CD4-positive, alpha-beta T cell (primary cell): ENCODE data around the gene HS6ST3. TPM values are rescaled to one million over a fixed set of nuclear protein-coding genes. Genes with fewer than 3 reads are reported as not detected.
"Not testable (repeated sequence)": the region's sequence is repeated elsewhere in the genome, so short reads cannot be mapped to it uniquely, and the experiment has no call there.

Experiments
- ATAC-seq: fragments of 200-7000 bp; cut with Tn5 transposase; one replicate; pipeline ENCODE4 v1.10.0; 2022; ENCODE audit warnings: mild to moderate bottlenecking; ENCODE audit not compliant: poor library complexity
- CTCF ChIA-PET: fragments of 350-600 bp; sonication (Branson Sonifier 250); formaldehyde crosslinking; loops from one replicate; lab custom pipeline; 2021; ENCODE audit warnings: antibody characterized with exemption, inconsistent platforms; lab: Charles Lee
- POLR2A ChIA-PET: fragments of 350-600 bp; sonication (Branson Sonifier 250); formaldehyde crosslinking; loops from one replicate; lab custom pipeline; 2021; ENCODE audit warnings: antibody characterized with exemption, inconsistent platforms; lab: Charles Lee
- DNase-seq, 14 experiments: peaks; one replicate each; pipeline ENCODE4 v3.0.0-alpha.2; 2013 to 2020; ENCODE audit warnings: mixed read lengths in 2 of 14
- H3K27ac ChIP-seq, 2 donors: one replicate each; pipeline versions ENCODE4 v1.5.1 to v1.7.0; 2013; ENCODE audit warnings: low read length in 2 of 2, low read depth in 1 of 2, mild to moderate bottlenecking in 1 of 2
- H3K27me3 ChIP-seq, 2 experiments: 1 replicate in 1 of 2; 2 replicates in 1 of 2; pipeline versions ENCODE4 v1.6.1 to v1.7.0; 2013; ENCODE audit warnings: low read length in 2 of 2, control low read depth in 1 of 2, mild to moderate bottlenecking in 1 of 2, moderate library complexity in 1 of 2; ENCODE audit not compliant: insufficient read depth in 2 of 2, control insufficient read depth in 1 of 2
- H3K36me3 ChIP-seq: one replicate; pipeline ENCODE4 v1.6.1; 2013; ENCODE audit warnings: low read length, control low read depth; ENCODE audit not compliant: insufficient read depth
- H3K4me1 ChIP-seq: one replicate; pipeline ENCODE4 v1.6.1; 2013; ENCODE audit warnings: low read length, control low read depth; ENCODE audit not compliant: insufficient read depth
- H3K4me3 ChIP-seq: one replicate; pipeline ENCODE4 v1.5.1; 2013; ENCODE audit warnings: mild to moderate bottlenecking, low read length, moderate library complexity
- H3K9me3 ChIP-seq, 2 experiments: 1 replicate in 1 of 2; 2 replicates in 1 of 2; pipeline versions ENCODE4 v1.6.1 to v1.7.0; 2013; ENCODE audit warnings: low read length in 2 of 2, mild to moderate bottlenecking in 2 of 2, control low read depth in 1 of 2, moderate library complexity in 1 of 2; ENCODE audit not compliant: control insufficient read depth in 1 of 2, insufficient read depth in 1 of 2
- H3K27ac Mint-ChIP-seq: one replicate; pipeline ENCODE4 v1.8.0; 2020; ENCODE audit warnings: mixed read lengths
- H3K27me3 Mint-ChIP-seq: one replicate; pipeline ENCODE4 v1.8.0; 2021; ENCODE audit warnings: mixed read lengths
- H3K36me3 Mint-ChIP-seq: one replicate; pipeline ENCODE4 v1.8.0; 2021; ENCODE audit warnings: low read depth, mixed read lengths
- H3K4me1 Mint-ChIP-seq: one replicate; pipeline ENCODE4 v1.8.0; 2021; ENCODE audit warnings: low read depth, mixed read lengths
- H3K4me3 Mint-ChIP-seq: one replicate; pipeline ENCODE4 v1.8.0; 2020; ENCODE audit warnings: mild to moderate bottlenecking, mixed read lengths
- H3K9me3 Mint-ChIP-seq: one replicate; pipeline ENCODE4 v1.8.0; 2020; ENCODE audit warnings: mixed read lengths
- intact Hi-C, 2 experiments: fragments of 100-400 bp; cut with DNase I in 1 of 2; cut with micrococcal nuclease in 1 of 2; formaldehyde crosslinking; loops; one replicate each; pipeline versions ENCODE4 v1.15.1 to v1.9.0; 2023 to 2025; cut with DNase I, micrococcal nuclease
- total RNA-seq, 174 experiments: library from RNA in 2 of 174; stranded (reverse) in 2 of 174; gene quantifications; one replicate each; pipeline ENCODE4 v1.2.3 and lab custom pipeline; 2021 to 2026
- TF ChIP-seq, protein P1 (sequence below): fragments of 200-600 bp; IDR thresholded peaks from one replicate; pipeline ENCODE4 v1.8.0; 2022; ENCODE audit warnings: antibody characterized with exemption, mild to moderate bottlenecking

HS6ST3 gene
- total RNA-seq, 2 experiments from 2014 or later: not detected

DNA sequence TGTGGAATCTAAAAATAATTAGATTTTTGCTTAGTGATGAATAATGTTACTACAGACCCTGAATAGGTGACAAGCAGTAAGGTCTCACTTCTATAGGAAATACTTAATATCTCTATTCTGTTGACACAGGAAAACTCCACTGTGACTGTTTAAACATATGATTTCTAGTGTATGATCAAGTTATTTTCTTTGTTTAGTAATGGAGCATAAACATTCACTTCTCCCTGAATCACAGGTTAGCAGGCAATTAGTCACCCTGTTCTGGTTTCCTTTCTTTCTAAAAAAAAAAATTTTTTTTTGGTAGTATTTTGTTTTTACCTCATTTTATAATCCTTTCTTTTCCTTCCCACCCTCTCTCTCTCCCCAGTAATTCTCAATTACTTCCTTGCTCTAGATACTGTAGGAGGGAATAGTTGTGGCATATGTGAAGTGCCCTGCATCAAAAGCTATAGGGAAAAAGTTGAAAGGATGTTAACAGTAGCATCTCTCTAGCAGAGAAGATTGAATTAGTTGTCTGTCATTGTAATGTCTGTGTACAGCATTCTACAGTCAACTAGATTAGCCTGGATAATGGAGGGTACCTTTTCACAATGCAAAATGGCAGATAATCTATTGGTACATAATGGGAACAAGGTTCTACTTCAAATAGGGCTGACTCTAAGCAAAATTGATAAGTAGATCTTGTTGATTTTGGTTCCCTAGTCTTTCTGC lies 3.5 kb downstream of the HS6ST3 start:
- DNase-seq (no peak), ATAC-seq (no peak)
- Mint-ChIP-seq H3K9me3 (no peaks in the 10 kb centered on the region), H3K36me3 (no peaks in the 10 kb centered on the region), H3K4me3 (no peak overlapping the region), H3K27me3 (peaks cover 52% of the 10 kb centered on the region), H3K4me1 (peaks cover 5% of the 10 kb centered on the region), H3K27ac (no peak overlapping the region)
- Histone ChIP-seq H3K27ac (no peak overlapping the region), H3K9me3 (peaks cover 0 to 4% of the 10 kb centered on the region in 2 experiments), H3K4me1 (no peaks in the 10 kb centered on the region), H3K27me3 (peaks cover 23 to 49% of the 10 kb centered on the region in 2 experiments), H3K4me3 (no peak overlapping the region), H3K36me3 (no peaks in the 10 kb centered on the region)
- CTCF ChIA-PET: no interaction called here
- TF ChIP-seq, protein P1, sequence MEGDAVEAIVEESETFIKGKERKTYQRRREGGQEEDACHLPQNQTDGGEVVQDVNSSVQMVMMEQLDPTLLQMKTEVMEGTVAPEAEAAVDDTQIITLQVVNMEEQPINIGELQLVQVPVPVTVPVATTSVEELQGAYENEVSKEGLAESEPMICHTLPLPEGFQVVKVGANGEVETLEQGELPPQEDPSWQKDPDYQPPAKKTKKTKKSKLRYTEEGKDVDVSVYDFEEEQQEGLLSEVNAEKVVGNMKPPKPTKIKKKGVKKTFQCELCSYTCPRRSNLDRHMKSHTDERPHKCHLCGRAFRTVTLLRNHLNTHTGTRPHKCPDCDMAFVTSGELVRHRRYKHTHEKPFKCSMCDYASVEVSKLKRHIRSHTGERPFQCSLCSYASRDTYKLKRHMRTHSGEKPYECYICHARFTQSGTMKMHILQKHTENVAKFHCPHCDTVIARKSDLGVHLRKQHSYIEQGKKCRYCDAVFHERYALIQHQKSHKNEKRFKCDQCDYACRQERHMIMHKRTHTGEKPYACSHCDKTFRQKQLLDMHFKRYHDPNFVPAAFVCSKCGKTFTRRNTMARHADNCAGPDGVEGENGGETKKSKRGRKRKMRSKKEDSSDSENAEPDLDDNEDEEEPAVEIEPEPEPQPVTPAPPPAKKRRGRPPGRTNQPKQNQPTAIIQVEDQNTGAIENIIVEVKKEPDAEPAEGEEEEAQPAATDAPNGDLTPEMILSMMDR: no peak
- intact Hi-C loops: no loop called here
- POLR2A ChIA-PET: no interaction called here

DNA sequence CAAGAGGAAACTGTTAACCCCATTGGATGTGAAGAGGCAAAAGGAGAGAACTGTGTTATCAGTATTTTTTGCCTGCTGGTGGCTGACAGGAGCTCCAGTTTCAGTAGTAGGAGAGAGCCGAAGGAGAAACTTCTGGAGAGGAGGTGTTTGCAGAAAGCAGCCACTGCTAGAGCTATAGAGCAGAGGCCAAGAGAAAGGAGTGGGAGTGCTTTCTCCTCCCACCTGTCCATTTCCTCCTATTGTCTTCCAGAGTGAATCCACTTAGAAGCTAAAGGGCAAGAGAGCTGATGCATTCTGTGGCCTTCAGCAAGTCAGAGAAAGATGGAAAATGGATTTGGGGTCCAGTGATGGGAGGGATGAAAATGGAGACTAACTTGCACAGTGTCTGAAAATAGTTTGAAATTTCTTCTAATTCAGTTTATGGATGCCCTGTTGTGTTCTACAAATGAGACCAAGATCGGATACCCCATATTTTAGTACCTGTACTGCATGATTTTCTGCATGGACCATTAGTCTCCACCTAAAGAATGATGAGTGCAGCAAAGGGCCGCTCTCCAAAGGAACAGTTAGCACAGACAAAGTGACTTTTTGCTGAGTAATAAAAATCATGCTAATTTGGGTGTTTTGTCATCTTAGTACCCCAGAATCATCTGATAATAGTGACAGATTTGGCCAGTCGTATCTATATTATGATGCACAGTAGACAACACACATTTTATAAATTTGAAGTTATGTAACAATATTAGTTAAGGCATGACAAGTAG lies 10.7 kb downstream of the HS6ST3 start:
- Mint-ChIP-seq H3K27ac (no peak overlapping the region), H3K4me3 (no peak overlapping the region), H3K36me3 (no peaks in the 10 kb centered on the region), H3K27me3 (peaks cover 5% of the 10 kb centered on the region), H3K4me1 (no peaks in the 10 kb centered on the region), H3K9me3 (peaks cover 5% of the 10 kb centered on the region)
- TF ChIP-seq, protein P1: no peak
- Histone ChIP-seq H3K27me3 (peaks cover 0 to 7% of the 10 kb centered on the region in 2 experiments), H3K9me3 (no peaks in the 10 kb centered on the region), H3K4me1 (no peaks in the 10 kb centered on the region), H3K36me3 (no peaks in the 10 kb centered on the region), H3K4me3 (no peak overlapping the region), H3K27ac (no peak overlapping the region)
- CTCF ChIA-PET: no interaction called here
- POLR2A ChIA-PET: no interaction called here
- no peak for DNase-seq
- intact Hi-C loops: no loop called here
- no peak for ATAC-seq

DNA sequence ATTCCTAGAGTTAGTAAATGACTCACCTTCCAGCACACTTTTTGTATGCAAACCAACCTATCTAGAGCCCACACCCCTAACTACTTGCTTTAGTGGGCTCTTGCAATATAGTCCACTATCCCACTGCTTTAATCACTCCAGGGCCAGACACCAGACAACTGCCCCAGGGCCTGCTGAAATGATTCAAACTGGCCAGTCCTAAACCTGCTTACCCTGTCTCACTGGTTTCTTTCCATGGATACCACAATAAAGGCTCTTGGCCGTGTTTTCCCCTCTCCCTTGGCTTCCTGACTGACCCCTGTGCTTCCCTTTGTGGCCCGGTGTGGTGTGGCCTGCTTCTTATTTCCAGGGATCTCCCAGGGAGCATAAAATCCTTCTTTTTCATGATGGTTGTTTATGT lies 14.6 kb downstream of the HS6ST3 start:
- no peak overlapping the region for H3K27ac Mint-ChIP-seq
- ChIA-PET CTCF (no interaction called here), POLR2A (no interaction called here)
- H3K36me3 ChIP-seq: no peaks in the 10 kb centered on the region
- no peaks in the 10 kb centered on the region for H3K9me3 ChIP-seq
- peaks cover 20% of the 10 kb centered on the region for H3K9me3 Mint-ChIP-seq
- H3K4me3 Mint-ChIP-seq: no peak overlapping the region
- intact Hi-C loops: no loop called here
- no peak overlapping the region for H3K4me3 ChIP-seq
- H3K36me3 Mint-ChIP-seq: no peaks in the 10 kb centered on the region
- no peak for DNase-seq
- TF ChIP-seq, protein P1: no peak
- H3K4me1 Mint-ChIP-seq: no peaks in the 10 kb centered on the region
- no peaks in the 10 kb centered on the region for H3K27me3 ChIP-seq
- no peak for ATAC-seq
- H3K4me1 ChIP-seq: no peaks in the 10 kb centered on the region
- H3K27me3 Mint-ChIP-seq: peaks cover 5% of the 10 kb centered on the region
- H3K27ac ChIP-seq: no peak overlapping the region

DNA sequence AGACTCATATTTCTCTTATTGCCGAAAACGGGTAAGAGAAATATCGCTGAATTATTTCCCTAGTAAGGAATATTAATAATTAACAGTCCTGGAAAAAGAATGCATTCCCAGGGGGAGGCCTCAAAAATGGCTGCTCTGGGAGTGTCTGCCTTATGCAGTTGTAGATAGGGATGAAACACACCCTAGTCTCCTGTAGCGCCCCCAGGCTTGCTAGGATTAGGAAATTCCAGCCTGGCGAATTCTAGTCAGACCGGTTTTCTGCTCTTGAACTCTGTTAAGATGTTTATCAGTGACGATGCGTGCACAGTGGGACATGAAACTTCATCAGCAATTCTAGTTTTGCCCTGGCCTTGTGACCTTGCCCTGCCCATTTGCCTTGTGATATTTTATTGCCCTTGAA lies 18.2 kb downstream of the HS6ST3 start:
- H3K36me3 ChIP-seq, H3K27ac Mint-ChIP-seq, H3K27ac ChIP-seq, POLR2A ChIA-PET, H3K9me3 ChIP-seq, ATAC-seq, H3K4me3 ChIP-seq, intact Hi-C loops, H3K4me1 Mint-ChIP-seq, DNase-seq, H3K4me3 Mint-ChIP-seq, H3K36me3 Mint-ChIP-seq, H3K27me3 Mint-ChIP-seq, H3K27me3 ChIP-seq, H3K4me1 ChIP-seq, CTCF ChIA-PET: not testable (repeated sequence)
- H3K9me3 Mint-ChIP-seq: peaks cover 20% of the 10 kb centered on the region
